Naive B cell (primary cell): ENCODE results near the gene CD81. TPM values are rescaled to one million over a fixed set of nuclear protein-coding genes. Genes with fewer than 3 reads are reported as not detected.
"Not testable (repeated sequence)": the region's sequence is repeated elsewhere in the genome, so short reads cannot be mapped to it uniquely, and the experiment has no call there.

Experiments
- ATAC-seq, 2 donors: fragments of 150-1000 bp; cut with Tn5 transposase; 2 replicates each; pipeline ENCODE4 v1.10.0; 2021; ENCODE audit warnings: low read depth in 2 of 2, mild to moderate bottlenecking in 2 of 2, moderate library complexity in 2 of 2
- DNase-seq: peaks from one replicate; pipeline ENCODE4 v3.0.0; 2022
- H3K27ac Mint-ChIP-seq, 6 donors: one replicate each; pipeline ENCODE4 v1.8.0; 2020 to 2022; ENCODE audit warnings: mild to moderate bottlenecking in 6 of 6, mixed read lengths in 6 of 6, moderate library complexity in 5 of 6, inconsistent platforms in 2 of 6
- H3K27me3 Mint-ChIP-seq, 3 donors: one replicate each; pipeline ENCODE4 v1.8.0; 2021 to 2022; ENCODE audit warnings: mixed read lengths in 3 of 3, mild to moderate bottlenecking in 1 of 3
- H3K36me3 Mint-ChIP-seq, 2 donors: one replicate each; pipeline ENCODE4 v1.8.0; 2020 to 2022; ENCODE audit warnings: mixed read lengths in 2 of 2, inconsistent platforms in 1 of 2, mild to moderate bottlenecking in 1 of 2
- H3K4me1 Mint-ChIP-seq, 3 donors: one replicate each; pipeline ENCODE4 v1.8.0; 2020 to 2022; ENCODE audit warnings: mixed read lengths in 3 of 3, inconsistent platforms in 1 of 3, mild to moderate bottlenecking in 1 of 3, moderate library complexity in 1 of 3
- H3K4me3 Mint-ChIP-seq, 8 donors: one replicate each; pipeline ENCODE4 v1.8.0; 2020 to 2022; ENCODE audit warnings: mild to moderate bottlenecking in 8 of 8, mixed read lengths in 8 of 8, moderate library complexity in 8 of 8, inconsistent platforms in 2 of 8
- H3K9me3 Mint-ChIP-seq, 7 donors: one replicate each; pipeline ENCODE4 v1.8.0; 2020 to 2022; ENCODE audit warnings: mixed read lengths in 7 of 7, mild to moderate bottlenecking in 5 of 7, inconsistent platforms in 2 of 7, moderate library complexity in 1 of 7
- polyA plus RNA-seq, 6 donors: library from polyadenylated mRNA; unstranded; fragments of 300-500 nt; fragmentation: Illumina TruSeq; gene quantifications; one replicate each; pipeline ENCODE4 v1.2.3, GENCODE V29; 2021; ENCODE audit warnings: low read depth in 6 of 6

The CD81 gene
- polyA plus RNA-seq, 6 donors from 2014 or later = 110 to 279 (median 240) TPM

GRCh38 chr11:2361565-2361964 lies 15.5 kb upstream of the CD81 start:
- no peak overlapping the region for H3K27ac Mint-ChIP-seq
- no peaks in the 10 kb centered on the region for H3K36me3 Mint-ChIP-seq
- H3K9me3 Mint-ChIP-seq = no peaks in the 10 kb centered on the region
- no peak overlapping the region for H3K4me3 Mint-ChIP-seq
- H3K4me1 Mint-ChIP-seq = peaks cover 0 to 17% (median 15%) of the 10 kb centered on the region in 3 donors
- H3K27me3 Mint-ChIP-seq = no peaks in the 10 kb centered on the region
- no peak for ATAC-seq
- DNase-seq = no peak

DNA sequence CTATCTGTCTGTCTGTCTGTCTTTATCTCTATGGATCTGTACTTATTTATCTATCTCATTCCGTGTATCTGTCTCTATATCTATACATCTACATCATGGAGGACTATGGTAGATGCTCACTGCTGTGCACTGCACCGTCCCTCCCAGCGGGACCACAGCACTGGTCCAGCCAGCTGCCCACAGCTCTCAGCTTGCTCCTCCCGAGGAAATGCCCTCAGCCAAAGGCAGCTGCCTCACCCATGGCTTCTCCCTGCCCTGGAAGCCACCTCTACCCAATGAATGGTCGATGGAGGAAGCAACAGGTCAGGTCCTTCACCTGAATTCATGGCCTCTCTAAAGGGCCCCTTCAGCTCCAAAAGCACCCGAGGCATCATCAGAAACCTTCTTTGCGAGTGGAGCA lies 14.7 kb upstream of the CD81 start:
- H3K36me3 Mint-ChIP-seq = no peaks in the 10 kb centered on the region
- peaks cover 0 to 17% (median 15%) of the 10 kb centered on the region in 3 donors for H3K4me1 Mint-ChIP-seq
- ATAC-seq = no peak
- peak overlapping the region in 1 of 6 donors; percentile 42 for H3K27ac Mint-ChIP-seq
- peak overlapping the region in 1 of 8 donors; percentile 13 for H3K4me3 Mint-ChIP-seq
- H3K9me3 Mint-ChIP-seq = no peaks in the 10 kb centered on the region
- no peaks in the 10 kb centered on the region for H3K27me3 Mint-ChIP-seq
- no peak for DNase-seq

GRCh38 chr11:2363130-2363529 lies 14.0 kb upstream of the CD81 start:
- Mint-ChIP-seq H3K4me3 (no peak overlapping the region), H3K4me1 (peaks cover 0 to 17% (median 13%) of the 10 kb centered on the region in 3 donors), H3K9me3 (no peaks in the 10 kb centered on the region), H3K36me3 (no peaks in the 10 kb centered on the region), H3K27me3 (no peaks in the 10 kb centered on the region), H3K27ac (peak overlapping the region in 1 of 6 donors; percentile 74)
- DNase-seq (no peak), ATAC-seq (no peak)

GRCh38 chr11:2363577-2364370 lies 13.3 kb upstream of the CD81 start:
- Mint-ChIP-seq H3K27me3 (no peaks in the 10 kb centered on the region), H3K4me3 (no peak overlapping the region), H3K36me3 (no peaks in the 10 kb centered on the region), H3K4me1 (peaks cover 0 to 14% (median 7%) of the 10 kb centered on the region in 3 donors), H3K27ac (peak overlapping the region in 1 of 6 donors; percentile 74), H3K9me3 (no peaks in the 10 kb centered on the region)
- DNase-seq = no peak
- ATAC-seq = no peak

- not testable (repeated sequence) for ATAC-seq, H3K36me3 Mint-ChIP-seq, H3K27me3 Mint-ChIP-seq, H3K4me1 Mint-ChIP-seq, H3K4me3 Mint-ChIP-seq, DNase-seq, H3K9me3 Mint-ChIP-seq, H3K27ac Mint-ChIP-seq
Observed at GRCh38 chr11:2364386-2364785, 12.7 kb upstream of the CD81 start.

DNA sequence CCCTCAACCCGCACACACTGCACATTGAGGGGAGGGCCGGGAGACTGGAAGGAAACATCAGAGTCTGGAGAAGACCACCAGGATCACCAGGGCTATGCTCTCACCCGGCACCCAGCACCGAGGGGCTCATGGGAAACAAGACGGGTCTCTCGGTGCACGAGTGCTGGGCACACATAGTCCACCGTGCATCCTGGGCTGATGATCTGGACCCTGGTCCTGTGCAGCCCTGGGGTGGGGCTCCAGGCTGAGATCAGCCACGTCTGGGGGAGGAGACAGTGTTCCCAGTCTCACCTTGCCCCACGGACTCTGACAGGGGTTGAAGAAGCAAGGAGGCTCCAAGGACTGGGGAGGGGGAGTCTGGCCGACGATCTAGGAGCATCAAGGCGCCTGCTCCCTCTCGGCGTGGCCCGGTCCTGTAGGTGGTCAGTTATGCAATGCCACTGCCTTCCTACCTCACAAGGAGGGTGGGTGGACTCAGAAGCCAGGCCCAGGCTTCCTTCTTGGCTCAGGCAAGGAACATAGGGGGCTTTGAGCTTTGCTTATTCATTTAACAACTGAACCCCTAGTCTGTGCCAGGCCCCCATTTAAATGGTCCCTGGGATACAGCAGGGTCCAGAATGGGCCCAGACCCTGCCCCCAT lies 11.4 kb upstream of the CD81 start:
- no peaks in the 10 kb centered on the region for H3K9me3 Mint-ChIP-seq
- no peaks in the 10 kb centered on the region for H3K27me3 Mint-ChIP-seq
- H3K4me3 Mint-ChIP-seq = no peak overlapping the region
- DNase-seq (no peak), ATAC-seq (no peak)
- no peaks in the 10 kb centered on the region for H3K36me3 Mint-ChIP-seq
- peaks cover 0 to 8% (median 0%) of the 10 kb centered on the region in 3 donors for H3K4me1 Mint-ChIP-seq
- no peak overlapping the region for H3K27ac Mint-ChIP-seq

DNA sequence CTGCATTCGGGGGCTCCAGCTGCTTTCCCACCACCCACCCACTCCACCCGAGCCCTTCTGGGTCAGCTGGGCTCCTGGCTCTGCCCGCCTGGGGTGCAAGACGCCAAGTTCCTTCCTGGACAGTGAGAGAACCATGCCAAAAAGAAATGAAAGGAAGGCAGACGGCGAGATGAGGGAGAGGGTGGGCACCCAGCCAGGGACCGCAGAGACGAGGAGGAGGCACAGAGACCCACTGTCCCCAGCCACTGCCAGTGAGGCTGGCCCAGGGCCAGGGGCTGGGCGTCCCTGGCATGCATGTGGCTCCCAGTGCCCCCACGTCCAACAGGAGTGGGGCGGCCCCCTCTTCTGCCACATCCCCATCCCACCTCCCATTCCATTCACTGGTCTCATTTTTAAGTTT lies 10.8 kb upstream of the CD81 start:
- Mint-ChIP-seq H3K4me3 (no peak overlapping the region), H3K9me3 (no peaks in the 10 kb centered on the region)

DNA sequence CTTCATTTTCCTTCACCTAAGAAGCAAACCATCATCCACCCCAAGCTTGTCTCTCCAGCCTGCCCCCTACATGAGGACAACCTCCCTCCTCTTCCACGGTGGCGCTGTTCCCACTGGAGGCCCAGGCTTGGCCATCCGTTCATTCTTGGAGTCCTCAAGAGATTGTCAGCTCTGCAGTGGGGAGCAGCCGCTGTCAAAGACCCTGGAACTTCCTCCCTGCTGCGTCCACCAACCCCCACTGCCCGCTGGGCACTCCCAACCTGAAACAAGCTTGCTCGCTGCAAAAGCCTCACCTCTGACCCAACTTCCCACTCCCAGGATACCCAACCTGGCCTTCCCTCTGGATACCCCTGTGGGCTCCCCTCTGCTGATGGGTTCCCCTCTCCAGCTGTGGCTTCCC lies 10.4 kb upstream of the CD81 start:
- no peak for DNase-seq
- Mint-ChIP-seq H3K27ac (no peak overlapping the region), H3K4me3 (no peak overlapping the region), H3K27me3 (no peaks in the 10 kb centered on the region), H3K9me3 (peaks cover 0 to 3% (median 0%) of the 10 kb centered on the region in 7 donors), H3K36me3 (no peaks in the 10 kb centered on the region), H3K4me1 (peaks cover 0 to 11% (median 0%) of the 10 kb centered on the region in 3 donors)
- no peak for ATAC-seq

More for the DNA sequence above, 10.8 kb upstream of the CD81 start:
- H3K4me1 Mint-ChIP-seq = peaks cover 0 to 8% (median 0%) of the 10 kb centered on the region in 3 donors
- DNase-seq (no peak), ATAC-seq (no peak)
- no peaks in the 10 kb centered on the region for H3K36me3 Mint-ChIP-seq
- peak overlapping the region in 1 of 6 donors; percentile 73 for H3K27ac Mint-ChIP-seq
- H3K27me3 Mint-ChIP-seq = no peaks in the 10 kb centered on the region

DNA sequence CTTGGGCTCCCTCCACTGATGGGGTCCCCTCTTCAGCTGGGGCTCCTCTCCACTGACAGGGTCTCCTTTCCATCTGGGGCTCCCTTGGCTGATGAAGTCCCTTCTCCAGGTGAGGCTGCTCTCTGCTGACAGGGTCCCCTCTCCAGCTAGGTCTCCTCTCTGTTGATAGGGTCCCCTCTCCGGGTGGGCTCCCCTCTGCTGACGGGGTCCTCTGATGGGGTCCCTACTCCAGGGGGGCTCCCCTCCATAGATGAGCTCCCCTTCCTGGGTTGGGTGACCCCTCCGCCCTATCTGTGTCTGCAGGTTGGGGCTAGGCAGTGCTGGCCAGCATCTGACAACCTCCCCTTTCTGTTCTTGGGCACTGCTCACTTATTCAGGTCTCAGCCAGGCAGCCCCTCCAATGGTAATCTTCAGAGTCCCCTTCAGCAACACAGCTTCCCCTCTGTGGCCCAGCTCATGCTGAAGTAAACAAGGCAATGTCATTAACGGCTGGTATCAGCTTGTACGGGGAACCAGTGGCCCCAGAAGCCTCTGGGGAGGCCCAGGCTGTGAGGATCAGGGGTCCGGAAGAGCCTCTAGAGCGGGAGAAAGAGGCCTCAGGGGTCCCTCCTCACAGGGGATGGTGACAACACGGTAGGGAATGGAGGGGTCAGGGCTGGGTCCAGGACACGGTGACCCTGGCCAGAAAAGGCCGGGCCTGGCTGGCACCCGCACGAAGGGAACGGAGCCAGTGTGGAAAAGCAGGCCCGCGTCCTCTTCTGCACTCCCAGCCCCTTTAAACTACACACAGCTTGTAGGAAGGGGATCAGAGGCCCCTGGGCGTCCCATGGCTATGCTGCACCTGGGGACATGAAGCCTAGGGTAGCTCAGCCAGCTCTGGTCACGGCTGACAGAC lies 9.6 kb upstream of the CD81 start:
- DNase-seq (no peak), ATAC-seq (no peak)
- no peaks in the 10 kb centered on the region for H3K36me3 Mint-ChIP-seq

DNA sequence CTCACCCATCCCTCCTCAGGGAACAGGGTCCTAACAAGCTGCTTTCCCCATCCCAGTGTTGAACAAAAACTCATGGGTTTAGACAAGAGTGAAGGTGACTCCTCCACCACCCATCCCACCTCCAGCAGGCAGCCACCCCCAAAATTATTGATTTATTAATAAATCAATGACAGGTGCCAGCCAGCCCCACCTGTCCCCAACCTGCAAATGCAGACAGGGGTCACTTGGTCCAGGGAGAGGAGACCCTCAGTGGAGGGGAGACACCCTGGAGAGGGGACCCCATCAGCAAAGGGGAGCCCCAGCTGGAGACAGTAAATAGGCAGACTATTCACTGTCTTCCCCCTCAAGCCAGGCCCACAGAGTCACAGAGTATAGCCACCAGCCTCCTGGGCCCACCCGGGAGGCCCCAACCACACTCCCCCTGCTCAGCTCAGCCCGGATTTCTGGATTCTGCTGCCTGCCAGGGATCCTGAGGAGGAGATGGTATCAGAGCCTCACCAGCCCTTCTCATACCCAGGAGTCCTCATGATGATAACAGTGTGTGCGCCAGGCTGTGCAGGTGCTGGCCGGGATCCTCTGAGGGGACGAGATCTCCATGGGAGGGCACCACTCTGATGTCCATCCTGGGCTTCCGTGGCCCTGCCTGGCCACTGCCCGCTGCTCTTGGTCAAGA lies 8.8 kb upstream of the CD81 start:
- no peak for ATAC-seq
- Mint-ChIP-seq H3K4me3 (no peak overlapping the region), H3K27ac (peak overlapping the region in 1 of 6 donors; percentile 19), H3K9me3 (peaks cover 0 to 3% (median 0%) of the 10 kb centered on the region in 7 donors), H3K36me3 (no peaks in the 10 kb centered on the region), H3K27me3 (no peaks in the 10 kb centered on the region), H3K4me1 (peaks cover 0 to 6% (median 0%) of the 10 kb centered on the region in 3 donors)
- no peak for DNase-seq

More for the DNA sequence above, 9.6 kb upstream of the CD81 start:
- no peaks in the 10 kb centered on the region for H3K27me3 Mint-ChIP-seq
- H3K9me3 Mint-ChIP-seq = peaks cover 0 to 3% (median 0%) of the 10 kb centered on the region in 7 donors
- peak overlapping the region in 1 of 6 donors; percentile 24 for H3K27ac Mint-ChIP-seq
- H3K4me3 Mint-ChIP-seq = peak overlapping the region in 1 of 8 donors; percentile 6
- peaks cover 0 to 6% (median 0%) of the 10 kb centered on the region in 3 donors for H3K4me1 Mint-ChIP-seq

DNA sequence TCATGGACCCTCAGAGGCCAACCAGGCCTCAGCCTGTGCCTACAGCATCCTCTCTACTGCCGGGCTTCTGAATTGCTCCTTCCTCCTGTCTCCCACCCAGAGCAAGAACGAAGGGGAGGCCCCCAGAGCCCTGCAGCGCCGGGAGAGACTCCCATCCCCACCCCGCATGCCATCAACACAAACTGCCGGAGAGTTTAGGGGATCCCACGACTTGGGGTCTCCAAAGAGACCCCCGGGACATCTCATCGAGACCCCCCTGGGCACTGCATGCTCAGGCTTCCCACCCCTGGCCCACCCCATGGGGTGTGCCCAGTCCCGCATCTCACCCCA lies 8.3 kb upstream of the CD81 start:
- peak overlapping the region in 1 of 6 donors; percentile 19 for H3K27ac Mint-ChIP-seq
- H3K36me3 Mint-ChIP-seq = no peaks in the 10 kb centered on the region
- H3K4me1 Mint-ChIP-seq = peaks cover 0 to 4% (median 0%) of the 10 kb centered on the region in 3 donors
- no peak for DNase-seq
- peaks cover 0 to 3% (median 0%) of the 10 kb centered on the region in 7 donors for H3K9me3 Mint-ChIP-seq
- H3K27me3 Mint-ChIP-seq = no peaks in the 10 kb centered on the region
- ATAC-seq = no peak
- H3K4me3 Mint-ChIP-seq = no peak overlapping the region

GRCh38 chr11:2369320-2369719 lies 7.8 kb upstream of the CD81 start:
- Mint-ChIP-seq H3K9me3 (peaks cover 0 to 3% (median 0%) of the 10 kb centered on the region in 7 donors), H3K4me1 (peaks cover 0 to 3% (median 0%) of the 10 kb centered on the region in 3 donors), H3K27me3 (no peaks in the 10 kb centered on the region), H3K27ac (no peak overlapping the region), H3K36me3 (no peaks in the 10 kb centered on the region), H3K4me3 (no peak overlapping the region)
- ATAC-seq (no peak), DNase-seq (no peak)

DNA sequence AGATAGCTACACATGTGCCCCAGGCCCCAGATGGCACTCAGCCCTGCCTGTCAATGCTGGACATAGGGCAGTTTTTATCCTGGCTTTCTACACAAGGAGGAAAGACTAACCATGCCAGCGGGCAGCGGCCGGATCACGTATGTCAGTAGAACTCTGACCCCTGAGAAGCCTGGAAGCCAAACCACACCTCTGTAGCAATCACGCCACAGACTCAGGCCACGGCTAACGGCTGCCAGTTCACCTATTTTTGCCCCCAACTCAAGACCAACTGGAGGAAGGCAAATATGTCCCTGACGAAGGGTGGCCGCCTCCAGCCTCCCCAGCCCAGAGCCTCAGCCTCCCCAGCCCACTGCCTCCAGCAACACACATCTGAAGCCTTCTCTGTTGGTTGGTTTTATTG lies 7.2 kb upstream of the CD81 start:
- H3K36me3 Mint-ChIP-seq = no peaks in the 10 kb centered on the region
- DNase-seq (no peak), ATAC-seq (no peak)
- peaks cover 0 to 3% (median 0%) of the 10 kb centered on the region in 3 donors for H3K4me1 Mint-ChIP-seq
- H3K4me3 Mint-ChIP-seq = no peak overlapping the region
- no peak overlapping the region for H3K27ac Mint-ChIP-seq
- peaks cover 0 to 3% (median 0%) of the 10 kb centered on the region in 7 donors for H3K9me3 Mint-ChIP-seq
- H3K27me3 Mint-ChIP-seq = no peaks in the 10 kb centered on the region
